Activated T-cell treated with anti-CD3 and anti-CD28 coated beads, Interleukin-2, amount 50 U/mL, for 72 hours (primary cell): ENCODE results near the gene C1QTNF3. TPM values are rescaled to one million over a fixed set of nuclear protein-coding genes. Genes with fewer than 3 reads are reported as not detected.
"Not testable (repeated sequence)": the region's sequence is repeated elsewhere in the genome, so short reads cannot be mapped to it uniquely, and the experiment has no call there.

Experiments used
- ATAC-seq, 2 donors: fragments of 150-1000 bp; cut with Tn5 transposase; replicated peaks in 1 of 2; 2 replicates each; pipeline ENCODE4 v1.10.0; 2021; ENCODE audit warnings: moderate library complexity in 2 of 2, mild to moderate bottlenecking in 1 of 2
- DNase-seq, 2 donors: peaks; one replicate each; pipeline ENCODE4 v3.0.0; 2021 to 2022; ENCODE audit warnings: mixed read lengths in 1 of 2
- H3K27ac Mint-ChIP-seq: one replicate; pipeline ENCODE4 v1.8.0; 2022; ENCODE audit warnings: mild to moderate bottlenecking, moderate library complexity, mixed read lengths
- H3K27me3 Mint-ChIP-seq: one replicate; pipeline ENCODE4 v1.8.0; 2022; ENCODE audit warnings: low read depth, mixed read lengths
- H3K36me3 Mint-ChIP-seq, 2 donors: one replicate each; pipeline ENCODE4 v1.8.0; 2022; ENCODE audit warnings: mixed read lengths in 2 of 2, mild to moderate bottlenecking in 1 of 2; ENCODE audit not compliant: insufficient read depth in 2 of 2
- H3K4me1 Mint-ChIP-seq: one replicate; pipeline ENCODE4 v1.8.0; 2022; ENCODE audit warnings: low read depth, mixed read lengths
- H3K4me3 Mint-ChIP-seq, 2 donors: one replicate each; pipeline ENCODE4 v1.8.0; 2022; ENCODE audit warnings: mild to moderate bottlenecking in 2 of 2, mixed read lengths in 2 of 2, moderate library complexity in 2 of 2
- H3K9me3 Mint-ChIP-seq, 2 donors: one replicate each; pipeline ENCODE4 v1.8.0; 2022; ENCODE audit warnings: mixed read lengths in 2 of 2
- total RNA-seq, 2 donors: library from RNA; stranded (reverse); gene quantifications; one replicate each; pipeline ENCODE4 v1.2.3, GENCODE V29; 2022

The C1QTNF3 gene
- total RNA-seq, 2 donors from 2014 or later: 2.8 to 5.1 TPM

- Mint-ChIP-seq H3K27ac (no peak overlapping the region), H3K27me3 (no peaks in the 10 kb centered on the region), H3K4me3 (no peak overlapping the region), H3K36me3 (no peaks in the 10 kb centered on the region), H3K9me3 (no peaks in the 10 kb centered on the region), H3K4me1 (no peaks in the 10 kb centered on the region)
- ATAC-seq (no peak), DNase-seq (no peak)
Observed at GRCh38 chr5:34045023-34045422, 2.0 kb upstream of the C1QTNF3 start.

GRCh38 chr5:34042321-34042720 lies 692 bp downstream of the C1QTNF3 start:
- Mint-ChIP-seq H3K4me3 (no peak overlapping the region), H3K4me1 (no peaks in the 10 kb centered on the region), H3K36me3 (no peaks in the 10 kb centered on the region)

GRCh38 chr5:34041247-34041972 lies 1.6 kb downstream of the C1QTNF3 start:
- H3K9me3 Mint-ChIP-seq: no peaks in the 10 kb centered on the region
- no peaks in the 10 kb centered on the region for H3K27me3 Mint-ChIP-seq
- no peak overlapping the region for H3K4me3 Mint-ChIP-seq
- DNase-seq (no peak), ATAC-seq (no peak)
- H3K36me3 Mint-ChIP-seq: no peaks in the 10 kb centered on the region
- H3K27ac Mint-ChIP-seq: no peak overlapping the region
- no peaks in the 10 kb centered on the region for H3K4me1 Mint-ChIP-seq

More at GRCh38 chr5:34042321-34042720, 692 bp downstream of the C1QTNF3 start:
- ATAC-seq: no peak
- no peak for DNase-seq
- no peak overlapping the region for H3K27ac Mint-ChIP-seq
- H3K27me3 Mint-ChIP-seq: no peaks in the 10 kb centered on the region
- H3K9me3 Mint-ChIP-seq: no peaks in the 10 kb centered on the region

- H3K4me1 Mint-ChIP-seq: no peaks in the 10 kb centered on the region
- H3K27me3 Mint-ChIP-seq: no peaks in the 10 kb centered on the region
- H3K36me3 Mint-ChIP-seq: no peaks in the 10 kb centered on the region
Observed at GRCh38 chr5:34040472-34040871, 2.5 kb downstream of the C1QTNF3 start.

GRCh38 chr5:34039398-34040157 lies 3.4 kb downstream of the C1QTNF3 start:
- ATAC-seq (no peak), DNase-seq (no peak)
- no peak overlapping the region for H3K4me3 Mint-ChIP-seq
- no peaks in the 10 kb centered on the region for H3K27me3 Mint-ChIP-seq
- no peaks in the 10 kb centered on the region for H3K9me3 Mint-ChIP-seq
- no peaks in the 10 kb centered on the region for H3K4me1 Mint-ChIP-seq
- H3K27ac Mint-ChIP-seq: no peak overlapping the region
- H3K36me3 Mint-ChIP-seq: no peaks in the 10 kb centered on the region

More at GRCh38 chr5:34040472-34040871, 2.5 kb downstream of the C1QTNF3 start:
- Mint-ChIP-seq H3K9me3 (no peaks in the 10 kb centered on the region), H3K4me3 (no peak overlapping the region), H3K27ac (no peak overlapping the region)
- no peak for DNase-seq
- no peak for ATAC-seq

- H3K36me3 Mint-ChIP-seq: no peaks in the 10 kb centered on the region
- H3K4me1 Mint-ChIP-seq: no peaks in the 10 kb centered on the region
- no peaks in the 10 kb centered on the region for H3K9me3 Mint-ChIP-seq
- H3K4me3 Mint-ChIP-seq: no peak overlapping the region
- H3K27me3 Mint-ChIP-seq: no peaks in the 10 kb centered on the region
- DNase-seq (no peak), ATAC-seq (no peak)
- H3K27ac Mint-ChIP-seq: no peak overlapping the region
Observed at GRCh38 chr5:34038838-34039237, 4.2 kb downstream of the C1QTNF3 start.

GRCh38 chr5:34038390-34038789 lies 4.6 kb downstream of the C1QTNF3 start:
- H3K27ac Mint-ChIP-seq: no peak overlapping the region
- no peak for DNase-seq
- no peaks in the 10 kb centered on the region for H3K27me3 Mint-ChIP-seq
- no peak for ATAC-seq
- no peak overlapping the region for H3K4me3 Mint-ChIP-seq
- no peaks in the 10 kb centered on the region for H3K9me3 Mint-ChIP-seq
- no peaks in the 10 kb centered on the region for H3K36me3 Mint-ChIP-seq
- no peaks in the 10 kb centered on the region for H3K4me1 Mint-ChIP-seq

- Mint-ChIP-seq H3K27ac (no peak overlapping the region), H3K4me3 (no peak overlapping the region), H3K36me3 (peaks cover 0 to 2% of the 10 kb centered on the region in 2 donors), H3K9me3 (no peaks in the 10 kb centered on the region), H3K4me1 (no peaks in the 10 kb centered on the region), H3K27me3 (no peaks in the 10 kb centered on the region)
- DNase-seq (no peak), ATAC-seq (no peak)
Observed at GRCh38 chr5:34037726-34038125, 5.3 kb downstream of the C1QTNF3 start.

GRCh38 chr5:34035756-34036155 lies 7.3 kb downstream of the C1QTNF3 start:
- Mint-ChIP-seq H3K4me1 (no peaks in the 10 kb centered on the region), H3K36me3 (peaks cover 0 to 2% of the 10 kb centered on the region in 2 donors), H3K4me3 (no peak overlapping the region), H3K27ac (no peak overlapping the region), H3K27me3 (no peaks in the 10 kb centered on the region), H3K9me3 (no peaks in the 10 kb centered on the region)
- ATAC-seq (no peak), DNase-seq (no peak)

GRCh38 chr5:34034534-34035327 lies 8.3 kb downstream of the C1QTNF3 start:
- H3K36me3 Mint-ChIP-seq: peaks cover 0 to 3% of the 10 kb centered on the region in 2 donors
- no peak overlapping the region for H3K27ac Mint-ChIP-seq
- DNase-seq: no peak
- ATAC-seq: no peak
- no peaks in the 10 kb centered on the region for H3K4me1 Mint-ChIP-seq
- no peak overlapping the region for H3K4me3 Mint-ChIP-seq
- no peaks in the 10 kb centered on the region for H3K9me3 Mint-ChIP-seq
- H3K27me3 Mint-ChIP-seq: no peaks in the 10 kb centered on the region

GRCh38 chr5:34031966-34032365 lies 11.0 kb downstream of the C1QTNF3 start:
- Mint-ChIP-seq H3K36me3 (peaks cover 0 to 3% of the 10 kb centered on the region in 2 donors), H3K27me3 (no peaks in the 10 kb centered on the region), H3K4me3 (no peak overlapping the region), H3K4me1 (no peaks in the 10 kb centered on the region), H3K9me3 (no peaks in the 10 kb centered on the region), H3K27ac (no peak overlapping the region)
- no peak for DNase-seq
- ATAC-seq: no peak

- Mint-ChIP-seq H3K27ac (no peak overlapping the region), H3K4me1 (no peaks in the 10 kb centered on the region), H3K36me3 (peaks cover 0 to 3% of the 10 kb centered on the region in 2 donors), H3K27me3 (no peaks in the 10 kb centered on the region), H3K4me3 (no peak overlapping the region), H3K9me3 (no peaks in the 10 kb centered on the region)
- DNase-seq (no peak), ATAC-seq (no peak)
Observed at GRCh38 chr5:34031117-34031516, 11.9 kb downstream of the C1QTNF3 start.

GRCh38 chr5:34030585-34030984 lies 12.4 kb downstream of the C1QTNF3 start:
- not testable (repeated sequence) for ATAC-seq, H3K27ac Mint-ChIP-seq, DNase-seq, H3K4me1 Mint-ChIP-seq, H3K27me3 Mint-ChIP-seq, H3K4me3 Mint-ChIP-seq, H3K36me3 Mint-ChIP-seq, H3K9me3 Mint-ChIP-seq
